GM18861 (cell line): ENCODE results near the gene RPUSD2.

Source experiments
- ATAC-seq: cut with Tn5 transposase; IDR thresholded peaks from one replicate; pipeline ENCODE4 v1.9.1; 2021; ENCODE audit not compliant: unreplicated experiment

RPUSD2 gene

GRCh38 chr15:40618023-40618422 is 48.9 kb downstream of the RPUSD2 start:
- ATAC-seq, result no peak

DNA sequence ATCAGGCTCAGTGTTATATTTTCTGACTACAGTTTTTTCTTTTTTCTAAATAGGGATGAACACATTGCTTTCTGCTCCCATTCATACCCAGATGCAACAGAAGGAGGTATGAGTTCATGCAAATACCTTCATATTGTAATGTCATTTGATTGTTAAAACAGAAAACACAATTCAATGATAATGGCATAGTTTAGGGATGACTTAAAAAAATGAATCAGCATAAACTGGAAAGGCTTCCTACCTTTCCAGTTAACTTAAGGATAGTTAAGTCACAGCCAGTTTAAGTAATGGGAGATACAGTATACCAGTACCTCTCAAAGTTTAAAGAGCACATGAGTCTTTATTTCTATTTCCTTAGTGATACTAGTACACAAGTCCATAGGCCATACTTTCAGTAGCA is 49.8 kb downstream of the RPUSD2 start:
- ATAC-seq, result no peak

DNA sequence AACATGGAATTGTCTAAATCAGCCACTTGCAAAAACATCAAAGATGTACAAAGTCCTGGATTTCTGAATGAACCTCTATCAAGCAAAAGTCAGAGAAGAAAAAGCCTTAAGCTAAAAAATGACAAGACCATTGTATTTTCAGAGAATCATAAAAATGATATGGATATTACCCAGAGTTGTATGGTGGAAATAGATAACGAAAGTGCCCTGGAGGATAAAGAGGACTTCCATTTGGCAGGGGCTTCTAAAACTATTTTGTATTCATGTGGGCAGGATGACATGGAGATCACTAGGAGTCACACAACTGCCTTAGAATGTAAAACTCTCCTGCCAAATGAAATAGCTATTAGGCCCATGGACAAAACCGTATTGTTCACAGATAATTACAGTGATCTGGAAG is 54.3 kb downstream of the RPUSD2 start:
- ATAC-seq, result no peak
